GM12891 (cell line): ENCODE measurements around the gene TMEM255B.

ENCODE experiments used
- POLR2A ChIP-seq: IDR thresholded peaks from 2 replicates; pipeline ENCODE4 v1.6.1; 2011; ENCODE audit warnings: low read depth, low read length, control low read depth
- POLR2AphosphoS5 ChIP-seq: IDR thresholded peaks from 2 replicates; pipeline ENCODE4 v1.6.1; 2011; ENCODE audit warnings: low read depth, low read length, control low read depth
- POU2F2 ChIP-seq: IDR thresholded peaks from 2 replicates; pipeline ENCODE4 v1.6.1; 2011; ENCODE audit warnings: low read depth, mild to moderate bottlenecking, control low read depth, low read length, moderate library complexity
- SPI1 ChIP-seq: IDR thresholded peaks from 2 replicates; pipeline ENCODE4 v1.6.1; 2011; ENCODE audit warnings: low read depth, low read length, control low read depth
- TAF1 ChIP-seq: IDR thresholded peaks from 2 replicates; pipeline ENCODE4 v1.6.1; 2011; ENCODE audit warnings: low read depth, low read length, control low read depth

GRCh38 chr13:113810640-113811039 lies 51.6 kb downstream of the TMEM255B start:
- TF ChIP-seq POLR2AphosphoS5 (no peak), TAF1 (no peak), POLR2A (no peak), POU2F2 (no peak), SPI1 (no peak)
